Fibroblast of pulmonary artery (primary cell): ENCODE results near the gene ARHGEF1.

Experiments
- DNase-seq: peaks from one replicate; pipeline ENCODE4 v3.0.0-alpha.2; 2010; ENCODE audit warnings: low read depth
- H3K4me3 ChIP-seq: replicated peaks from 2 replicates; pipeline ENCODE4 v1.5.1; 2011; ENCODE audit warnings: low read depth, mild to moderate bottlenecking, control low read depth, low read length, moderate library complexity
- TF ChIP-seq, protein P1 (sequence below): IDR thresholded peaks from 2 replicates; pipeline ENCODE4 v1.5.1; 2011; ENCODE audit warnings: mild to moderate bottlenecking, control low read depth, low read length, inconsistent platforms; ENCODE audit errors: missing control alignments

ARHGEF1 gene

DNA sequence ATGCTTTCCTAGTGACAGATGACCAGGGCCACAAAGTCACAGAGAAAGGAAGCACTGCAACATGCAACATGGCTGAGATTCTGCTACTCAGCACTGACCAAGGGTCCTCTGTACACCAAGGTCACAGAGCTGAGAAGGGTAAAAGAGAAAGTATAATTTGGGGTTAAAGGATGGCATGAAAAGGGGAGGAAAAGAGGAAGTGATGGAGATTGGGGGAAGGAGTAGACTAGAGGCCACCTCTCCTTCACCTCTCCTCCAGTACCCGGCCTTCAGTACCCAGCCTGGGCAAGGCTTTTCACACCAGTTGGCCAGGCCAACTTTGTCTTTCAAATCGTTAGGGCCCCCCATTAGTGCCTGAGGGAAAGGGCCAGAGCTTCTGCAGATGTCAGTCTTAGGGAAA is 29.2 kb upstream of the ARHGEF1 start:
- TF ChIP-seq, protein P1, sequence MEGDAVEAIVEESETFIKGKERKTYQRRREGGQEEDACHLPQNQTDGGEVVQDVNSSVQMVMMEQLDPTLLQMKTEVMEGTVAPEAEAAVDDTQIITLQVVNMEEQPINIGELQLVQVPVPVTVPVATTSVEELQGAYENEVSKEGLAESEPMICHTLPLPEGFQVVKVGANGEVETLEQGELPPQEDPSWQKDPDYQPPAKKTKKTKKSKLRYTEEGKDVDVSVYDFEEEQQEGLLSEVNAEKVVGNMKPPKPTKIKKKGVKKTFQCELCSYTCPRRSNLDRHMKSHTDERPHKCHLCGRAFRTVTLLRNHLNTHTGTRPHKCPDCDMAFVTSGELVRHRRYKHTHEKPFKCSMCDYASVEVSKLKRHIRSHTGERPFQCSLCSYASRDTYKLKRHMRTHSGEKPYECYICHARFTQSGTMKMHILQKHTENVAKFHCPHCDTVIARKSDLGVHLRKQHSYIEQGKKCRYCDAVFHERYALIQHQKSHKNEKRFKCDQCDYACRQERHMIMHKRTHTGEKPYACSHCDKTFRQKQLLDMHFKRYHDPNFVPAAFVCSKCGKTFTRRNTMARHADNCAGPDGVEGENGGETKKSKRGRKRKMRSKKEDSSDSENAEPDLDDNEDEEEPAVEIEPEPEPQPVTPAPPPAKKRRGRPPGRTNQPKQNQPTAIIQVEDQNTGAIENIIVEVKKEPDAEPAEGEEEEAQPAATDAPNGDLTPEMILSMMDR: no peak
- no peak overlapping the region for H3K4me3 ChIP-seq
- no peak for DNase-seq

DNA sequence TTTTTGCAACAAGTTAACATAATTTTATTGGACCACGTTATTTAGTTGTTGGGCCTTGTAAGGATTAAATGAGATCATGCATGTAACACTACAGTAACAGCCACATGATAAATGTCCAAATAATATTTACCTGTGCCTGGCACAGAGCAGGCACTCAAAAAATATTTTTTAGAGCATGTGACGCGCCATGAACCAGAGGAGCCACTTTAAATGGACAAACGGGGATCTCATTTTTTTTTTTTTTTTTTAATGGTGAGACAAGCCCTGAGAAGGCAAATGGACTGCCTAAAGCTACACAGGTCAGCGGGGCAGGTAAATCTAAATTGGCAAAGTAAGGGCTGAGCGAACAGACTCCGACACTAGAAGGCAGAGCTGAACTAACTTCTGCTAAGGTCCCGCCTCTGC is 23.8 kb upstream of the ARHGEF1 start:
- TF ChIP-seq, protein P1: no peak
- no peak for DNase-seq
- peak overlapping the region; percentile 98 for H3K4me3 ChIP-seq

DNA sequence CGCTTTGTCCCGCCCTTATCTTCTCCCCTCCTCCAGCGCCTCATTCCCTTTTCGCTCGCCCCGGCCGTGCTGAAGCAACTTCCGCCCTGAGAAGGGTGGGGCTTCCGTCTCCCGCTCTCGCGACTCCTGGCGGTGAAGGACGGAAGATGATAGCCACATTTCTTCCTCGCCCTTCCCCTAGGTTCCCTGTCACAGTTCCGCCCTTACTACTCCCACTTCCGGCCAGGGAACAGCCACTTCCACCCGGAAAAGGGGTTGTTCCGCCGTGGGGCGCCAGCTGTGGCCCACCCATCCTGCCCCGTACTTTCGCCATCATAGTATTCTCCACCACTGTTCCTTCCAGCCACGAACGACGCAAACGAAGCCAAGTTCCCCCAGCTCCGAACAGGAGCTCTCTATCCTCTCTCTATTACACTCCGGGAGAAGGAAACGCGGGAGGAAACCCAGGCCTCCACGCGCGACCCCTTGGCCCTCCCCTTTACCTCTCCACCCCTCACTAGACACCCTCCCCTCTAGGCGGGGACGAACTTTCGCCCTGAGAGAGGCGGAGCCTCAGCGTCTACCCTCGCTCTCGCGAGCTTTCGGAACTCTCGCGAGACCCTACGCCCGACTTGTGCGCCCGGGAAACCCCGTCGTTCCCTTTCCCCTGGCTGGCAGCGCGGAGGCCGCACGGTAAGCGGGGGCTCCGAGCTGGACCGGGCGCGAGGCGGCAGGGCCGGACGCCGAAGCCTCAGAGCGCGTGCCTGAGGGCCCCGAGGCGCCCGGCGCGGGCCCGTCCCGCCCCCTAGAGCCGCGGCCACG is 23.2 kb upstream of the ARHGEF1 start, which contains the start of gene RPS19:
TSS of gene RPS19 (plus strand) at position 638 of the 801 bp plus-strand sequence. CDS start 520 bp downstream, outside the sequence.
- H3K4me3 ChIP-seq: peak within 1 kb of the TSS; percentile 98
- peak; percentile 99 for DNase-seq
- TF ChIP-seq, protein P1: peak; percentile 52

DNA sequence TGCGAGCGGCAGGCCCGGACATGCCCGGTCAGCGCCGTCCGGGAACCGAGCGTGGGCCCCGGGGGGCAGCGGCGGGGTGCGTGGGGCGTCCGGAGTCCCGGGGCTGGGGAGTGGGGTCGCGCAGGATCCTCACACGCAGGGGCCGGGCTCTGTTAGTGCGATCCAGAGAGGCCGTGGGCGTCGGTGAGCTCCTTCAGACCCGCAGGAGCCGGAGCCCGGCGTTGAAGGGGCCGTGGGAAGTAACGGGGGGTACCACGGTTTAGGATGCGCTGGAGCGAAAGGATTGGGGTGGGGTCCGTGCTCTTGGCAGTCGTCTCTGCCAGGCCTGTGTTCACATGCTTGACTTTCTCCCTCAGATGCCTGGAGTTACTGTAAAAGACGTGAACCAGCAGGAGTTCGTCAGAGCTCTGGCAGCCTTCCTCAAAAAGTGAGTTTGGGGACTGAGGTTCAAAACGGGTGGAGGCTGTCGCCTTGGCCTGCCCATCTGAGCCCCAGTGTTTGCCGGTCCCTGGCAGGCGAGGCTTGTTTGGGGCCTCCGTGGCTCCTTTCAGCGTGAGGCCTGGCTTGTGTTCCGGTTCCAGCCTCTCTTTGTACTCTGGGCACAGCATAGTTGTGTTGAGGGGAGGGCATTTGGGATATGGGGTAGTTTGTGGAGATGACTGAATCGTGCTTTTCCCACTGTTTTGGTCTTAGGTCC is 22.4 kb upstream of the ARHGEF1 start:
- H3K4me3 ChIP-seq: peak overlapping the region; percentile 98
- DNase-seq: no peak
- TF ChIP-seq, protein P1: no peak

DNA sequence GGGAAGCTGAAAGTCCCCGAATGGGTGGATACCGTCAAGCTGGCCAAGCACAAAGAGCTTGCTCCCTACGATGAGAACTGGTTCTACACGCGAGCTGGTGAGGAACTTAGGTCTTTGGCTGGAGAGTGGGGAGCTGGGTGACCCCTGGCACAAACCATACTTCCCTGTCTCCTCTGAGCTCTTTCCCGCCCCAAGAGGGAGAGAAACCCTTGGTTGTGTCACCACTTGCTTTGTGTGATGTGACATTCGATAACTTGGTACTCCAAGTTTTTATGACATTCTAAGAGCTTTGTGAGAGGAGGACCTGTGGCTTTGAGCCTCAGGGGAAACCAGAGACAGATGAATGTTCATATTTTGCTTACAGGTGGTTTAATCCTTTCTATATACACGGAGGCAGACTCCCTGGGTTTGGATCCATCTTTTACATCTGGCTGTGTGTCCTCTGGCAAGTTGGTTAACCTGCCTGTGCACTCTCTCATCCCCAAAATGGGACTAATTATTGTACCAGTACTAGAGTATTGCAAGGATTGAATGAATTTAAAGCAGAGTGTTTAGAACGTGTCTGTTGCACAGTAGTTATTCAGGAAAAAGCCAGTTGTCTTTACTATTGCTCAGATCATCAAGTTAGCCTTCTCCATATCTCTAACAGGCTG is 21.7 kb upstream of the ARHGEF1 start:
- TF ChIP-seq, protein P1: no peak
- peak overlapping the region; percentile 98 for H3K4me3 ChIP-seq
- DNase-seq: no peak

DNA sequence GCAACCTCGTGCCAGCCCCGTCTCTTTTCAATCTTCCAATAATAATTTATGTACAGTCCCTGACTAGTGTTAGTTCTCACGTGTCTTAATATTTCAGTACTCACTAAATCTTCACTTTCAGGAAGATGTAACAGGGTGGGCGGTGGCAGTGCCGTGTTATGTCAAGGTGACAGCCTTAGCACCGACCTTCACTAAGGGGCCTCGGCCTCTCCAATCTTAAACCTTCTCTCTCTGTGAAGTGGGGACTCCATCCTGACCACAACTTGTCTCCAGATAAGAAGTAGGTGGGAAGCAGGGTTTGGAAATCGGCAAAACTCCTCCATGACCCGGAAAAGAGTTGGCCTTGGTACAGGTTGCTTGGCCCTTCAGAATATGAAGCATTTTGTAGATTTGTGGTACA is 21.1 kb upstream of the ARHGEF1 start:
- TF ChIP-seq, protein P1: no peak
- peak overlapping the region; percentile 98 for H3K4me3 ChIP-seq
- DNase-seq: no peak
